Activated CD8-positive, alpha-beta memory T cell treated with anti-CD3 and anti-CD28 coated beads, Interleukin-2, amount 50 U/mL, for 24 hours (primary cell): Measurements from ENCODE around the gene WSCD2.
"Not testable (repeated sequence)": the region's sequence is repeated elsewhere in the genome, so short reads cannot be mapped to it uniquely, and the experiment has no call there.

Source experiments
- DNase-seq: peaks from one replicate; pipeline ENCODE4 v3.0.0-alpha.2; 2020; ENCODE audit errors: extremely low read depth

Gene WSCD2

DNA sequence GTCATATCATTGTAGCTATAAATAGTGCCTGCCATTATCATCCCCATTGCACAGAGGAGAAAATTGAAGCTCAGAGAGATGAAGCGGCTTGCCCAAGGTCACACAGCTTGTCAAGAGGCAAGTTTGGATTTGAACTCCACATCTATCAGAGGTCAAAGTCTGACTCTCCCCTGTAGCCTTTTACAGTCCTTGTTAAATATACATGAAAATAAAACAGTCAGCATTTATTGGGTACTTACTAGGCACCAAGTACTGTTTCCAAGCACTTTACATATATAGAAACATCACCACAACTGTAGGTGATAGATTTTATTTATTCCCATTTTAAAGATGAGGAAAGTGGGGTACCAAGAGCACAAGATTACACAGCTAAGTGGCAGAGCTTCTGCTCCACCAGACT lies 67.2 kb downstream of the WSCD2 start:
- no peak for DNase-seq

DNA sequence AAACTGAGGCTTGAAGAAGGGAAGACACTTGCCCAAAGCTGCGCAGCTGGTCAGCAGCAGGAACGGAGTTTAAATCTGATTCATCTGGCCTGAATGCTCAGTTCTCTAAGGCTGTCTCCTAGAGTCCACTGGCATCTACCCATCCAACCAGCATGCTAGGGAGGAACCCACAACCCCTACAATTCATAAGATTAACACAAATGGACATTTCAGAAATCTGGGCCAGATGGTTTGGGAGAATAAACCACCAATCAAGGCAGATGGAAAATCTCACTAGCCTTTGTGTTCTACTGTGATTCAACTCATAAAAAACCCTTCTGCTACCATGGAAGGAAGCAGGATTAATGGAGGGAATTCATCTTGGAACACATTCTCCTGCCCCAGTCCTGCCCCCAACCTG lies 67.8 kb downstream of the WSCD2 start:
- DNase-seq, result no peak

DNA sequence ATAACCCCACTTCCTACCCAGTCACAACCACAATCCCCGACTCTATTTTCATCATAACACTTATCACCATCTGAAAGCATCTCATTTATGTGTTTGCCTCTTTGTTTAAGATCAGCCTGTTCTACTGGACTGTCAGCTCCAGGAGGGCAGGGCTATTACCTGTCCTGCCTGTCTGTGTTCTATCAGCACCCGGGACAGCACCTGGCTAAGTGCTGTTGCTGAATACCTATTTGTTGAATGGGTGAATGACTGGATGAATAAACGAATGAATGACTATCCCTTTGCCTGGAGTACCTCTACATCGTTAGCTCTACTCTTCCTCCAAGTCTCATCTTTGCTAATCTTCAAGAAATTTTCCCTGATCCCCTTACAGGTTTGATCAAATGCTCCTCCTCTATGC lies 69.0 kb downstream of the WSCD2 start:
- no peak for DNase-seq

- DNase-seq, result no peak
These were observed 70.0 kb downstream of the WSCD2 start for GRCh38 chr12:108199106-108199505.

GRCh38 chr12:108201808-108202207 lies 72.7 kb downstream of the WSCD2 start:
- DNase-seq, result no peak

DNA sequence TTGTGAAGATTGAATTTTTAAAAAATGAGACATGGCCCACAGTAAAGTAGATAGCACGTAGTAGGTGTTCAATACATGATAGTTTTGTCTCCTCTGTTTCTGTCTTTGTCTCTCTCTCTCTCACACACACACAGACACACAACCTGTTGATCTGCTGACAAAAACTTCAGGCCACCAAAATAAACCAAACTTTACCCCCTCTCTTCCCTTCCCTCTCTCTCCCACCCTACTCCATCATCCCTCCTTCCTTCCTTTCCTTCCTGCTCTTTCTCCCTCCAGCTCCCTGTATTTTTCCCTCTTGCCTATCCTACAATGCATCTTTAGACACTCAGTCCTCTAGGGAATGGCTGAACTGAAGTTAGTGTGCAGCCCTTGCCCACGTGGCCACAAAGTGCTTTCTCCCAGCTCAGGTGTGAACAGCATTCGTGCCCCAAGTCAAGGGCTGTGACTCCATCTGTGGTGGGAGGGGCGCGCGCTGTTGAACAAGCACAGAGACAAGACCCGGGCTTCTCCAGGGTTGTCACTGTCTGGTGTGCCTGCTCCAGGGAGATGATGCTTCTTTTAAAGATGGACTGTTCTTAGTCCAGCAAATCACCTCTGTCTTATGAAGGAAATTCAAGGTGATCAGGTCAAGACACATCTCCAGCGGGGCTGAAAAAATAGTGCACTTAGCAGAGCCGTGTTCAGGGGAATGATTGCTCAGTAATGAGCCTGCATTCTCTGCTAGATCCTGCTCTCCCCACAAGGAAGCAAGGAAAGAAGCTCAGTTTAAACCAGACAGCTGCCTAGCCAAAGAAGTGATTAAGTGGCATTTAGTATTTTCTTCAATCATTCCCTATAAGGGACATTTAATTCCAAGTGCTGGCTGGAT lies 75.3 kb downstream of the WSCD2 start:
- no peak for DNase-seq

DNA sequence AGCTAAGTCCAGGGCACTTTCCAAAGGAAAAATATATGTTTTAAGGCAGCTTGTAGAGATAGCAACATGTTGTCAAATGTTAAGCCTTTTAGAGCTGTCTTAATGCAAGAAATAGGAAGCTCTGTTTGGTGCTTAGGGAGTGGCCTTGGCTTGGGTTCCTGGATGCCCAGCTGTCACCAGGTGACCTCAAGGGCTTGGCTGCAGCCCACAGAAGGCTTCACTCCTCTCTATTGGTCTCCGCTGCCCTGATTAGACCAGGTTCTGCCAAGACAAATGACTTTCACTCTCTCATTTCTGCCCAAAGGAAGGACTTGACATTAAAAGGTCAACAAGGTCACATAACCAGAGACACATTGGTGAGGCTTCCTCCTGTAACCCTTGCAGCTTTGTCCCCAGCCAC lies 76.8 kb downstream of the WSCD2 start:
- DNase-seq, result no peak

DNA sequence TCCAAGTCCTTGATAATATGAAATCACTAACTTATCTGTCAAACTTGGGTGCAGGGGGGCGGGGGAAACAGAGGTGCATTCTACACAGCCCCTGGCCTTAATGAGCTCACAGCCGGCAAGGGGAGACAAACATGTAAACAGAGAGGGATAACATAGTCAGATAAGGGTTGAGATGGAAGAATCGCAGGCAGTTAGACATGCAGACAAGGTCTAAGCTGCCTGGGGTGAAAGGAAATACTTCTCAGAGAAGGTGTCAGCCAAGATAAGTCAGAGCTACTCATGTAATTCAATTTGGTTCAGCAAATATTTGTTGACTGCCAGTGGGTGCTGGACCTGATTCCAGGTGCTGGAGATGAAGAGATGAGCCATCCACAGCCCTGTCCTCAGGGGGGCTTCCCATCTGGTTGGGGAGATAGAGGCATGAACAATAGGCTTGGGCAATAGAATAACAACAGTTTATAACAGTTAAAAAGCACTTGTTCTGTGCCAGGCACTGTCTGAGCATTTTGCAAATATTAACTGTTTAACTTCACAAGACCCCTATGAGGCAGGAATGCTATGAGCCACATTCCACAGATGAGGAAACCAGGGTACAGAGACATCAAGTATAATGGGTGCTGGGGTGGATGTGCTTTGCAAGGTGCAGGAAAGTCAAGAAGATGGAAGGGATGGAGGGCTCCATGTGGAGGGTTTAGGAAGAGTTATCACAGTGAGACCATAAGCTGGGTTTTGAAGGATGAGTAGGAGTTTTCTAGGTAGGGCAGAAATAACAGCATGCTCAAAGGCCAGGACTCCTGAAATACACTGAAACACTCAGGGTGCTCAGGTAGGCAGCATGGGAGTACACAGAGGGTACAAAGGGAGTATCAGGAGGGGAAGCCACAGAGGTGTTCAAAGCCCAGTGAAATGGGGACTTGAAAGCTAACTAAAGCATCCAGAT lies 79.0 kb downstream of the WSCD2 start:
- no peak for DNase-seq

- DNase-seq, result no peak
These were observed 80.9 kb downstream of the WSCD2 start for GRCh38 chr12:108210001-108210400.

DNA sequence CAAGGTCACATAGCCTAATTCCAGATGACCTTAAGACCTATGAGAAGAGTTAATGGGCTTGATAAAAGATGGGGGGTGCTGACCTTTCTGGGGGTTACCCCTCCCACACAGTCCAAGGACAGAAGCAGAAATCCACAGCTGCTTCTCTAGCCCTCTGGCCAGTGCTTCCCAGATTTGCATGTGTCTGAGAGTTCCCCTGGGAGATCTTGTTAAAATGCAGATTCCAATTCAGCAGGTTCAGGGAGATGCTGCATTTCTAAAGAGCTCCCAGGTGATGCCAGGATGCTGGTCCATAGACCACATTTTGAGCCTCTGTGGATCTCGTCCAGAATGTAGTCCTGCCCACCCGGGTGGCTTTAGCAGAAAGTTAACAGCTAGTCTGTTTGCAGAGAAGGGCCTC lies 82.1 kb downstream of the WSCD2 start:
- DNase-seq, result no peak

DNA sequence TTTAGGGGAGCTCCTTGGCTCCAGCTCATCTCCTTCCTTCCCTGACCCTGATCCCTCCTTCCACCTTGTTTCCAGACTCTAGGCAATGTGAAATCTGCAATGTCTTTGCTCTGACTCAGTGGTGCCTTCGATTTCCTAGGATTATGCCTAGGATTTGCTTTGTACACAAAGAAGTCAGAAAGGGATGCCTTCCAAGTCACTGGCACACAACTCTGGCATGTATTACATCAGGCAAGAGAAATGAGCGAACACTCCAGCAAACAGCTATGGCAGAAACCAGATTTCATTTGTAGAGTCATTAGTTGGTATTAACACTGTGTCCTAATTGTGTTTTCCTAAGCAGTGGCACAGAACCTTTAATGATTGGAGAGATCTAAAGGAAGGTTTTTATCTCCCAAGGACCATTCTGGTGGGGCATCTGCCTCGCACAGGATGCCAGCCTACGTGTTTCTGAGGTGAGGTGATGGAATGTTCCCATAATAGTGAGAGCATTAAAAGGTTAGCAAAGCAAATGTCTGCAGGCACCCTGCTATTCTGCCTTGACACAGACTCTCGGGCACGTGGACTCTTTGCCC lies 84.9 kb downstream of the WSCD2 start:
- DNase-seq, result no peak

DNA sequence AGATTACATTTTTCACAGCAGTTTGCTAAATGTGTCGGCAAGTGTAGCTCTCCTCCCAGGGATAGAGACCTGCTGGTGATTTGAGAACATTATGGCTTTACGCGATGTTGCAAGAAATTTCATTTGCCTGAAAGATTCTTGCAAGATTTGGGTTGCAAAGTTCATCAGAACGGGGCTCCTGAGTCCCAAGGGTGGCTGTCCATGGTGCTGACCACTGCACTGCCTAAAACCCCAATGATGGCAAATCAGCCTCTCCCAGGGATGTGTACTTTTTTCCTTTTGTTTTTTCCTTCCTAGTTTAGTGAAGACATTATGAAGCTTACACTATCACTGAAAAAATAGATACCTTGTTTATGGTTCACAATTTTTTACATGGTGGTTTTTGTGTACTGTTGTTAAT lies 85.4 kb downstream of the WSCD2 start:
- DNase-seq, result no peak

- no peak for DNase-seq
These were observed 86.4 kb downstream of the WSCD2 start for GRCh38 chr12:108215458-108215857.

- no peak for DNase-seq
These were observed 89.8 kb downstream of the WSCD2 start for GRCh38 chr12:108218921-108219320.

DNA sequence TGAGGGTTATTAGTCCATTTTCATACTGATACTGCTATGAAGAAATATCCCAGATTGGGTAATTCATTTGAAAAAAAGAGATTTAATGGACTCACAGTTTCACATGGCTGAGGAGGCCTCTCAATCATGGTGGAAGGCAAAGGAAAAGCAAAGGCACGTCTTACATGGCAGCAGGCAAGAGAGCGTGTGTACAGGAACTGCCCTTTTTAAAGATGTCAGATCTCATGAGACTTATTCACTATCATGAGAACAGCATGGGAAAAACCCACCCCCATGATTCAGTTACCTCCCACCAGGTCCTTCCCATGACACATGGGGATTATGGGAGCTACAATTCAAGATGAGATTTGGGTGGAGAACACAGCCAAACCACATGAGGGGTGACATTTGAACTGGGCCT lies 96.0 kb downstream of the WSCD2 start:
- DNase-seq, result not testable (repeated sequence)

DNA sequence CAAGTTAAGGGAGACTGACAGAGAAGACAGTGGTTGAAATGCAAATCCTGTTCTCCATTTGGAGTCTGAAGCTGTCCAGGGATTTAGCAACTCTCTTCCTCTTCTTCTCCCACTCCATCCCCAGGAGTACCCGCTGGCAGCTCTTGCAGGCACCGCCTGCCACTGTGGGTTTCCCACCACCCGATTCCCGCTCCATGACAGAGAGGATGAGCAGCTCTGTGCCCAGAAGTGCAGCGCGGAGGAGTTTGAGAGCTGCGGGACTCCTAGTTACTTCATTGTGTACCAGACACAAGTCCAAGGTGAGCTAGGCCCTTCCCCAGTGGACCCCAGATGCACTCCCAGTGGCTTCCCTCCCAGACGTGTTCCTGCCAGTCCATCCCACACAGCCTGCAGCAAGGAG lies 97.8 kb downstream of the WSCD2 start:
- DNase-seq, result no peak

GRCh38 chr12:108228746-108229145 lies 99.7 kb downstream of the WSCD2 start:
- no peak for DNase-seq

- DNase-seq, result no peak
These were observed 102.2 kb downstream of the WSCD2 start for GRCh38 chr12:108231109-108231905.

DNA sequence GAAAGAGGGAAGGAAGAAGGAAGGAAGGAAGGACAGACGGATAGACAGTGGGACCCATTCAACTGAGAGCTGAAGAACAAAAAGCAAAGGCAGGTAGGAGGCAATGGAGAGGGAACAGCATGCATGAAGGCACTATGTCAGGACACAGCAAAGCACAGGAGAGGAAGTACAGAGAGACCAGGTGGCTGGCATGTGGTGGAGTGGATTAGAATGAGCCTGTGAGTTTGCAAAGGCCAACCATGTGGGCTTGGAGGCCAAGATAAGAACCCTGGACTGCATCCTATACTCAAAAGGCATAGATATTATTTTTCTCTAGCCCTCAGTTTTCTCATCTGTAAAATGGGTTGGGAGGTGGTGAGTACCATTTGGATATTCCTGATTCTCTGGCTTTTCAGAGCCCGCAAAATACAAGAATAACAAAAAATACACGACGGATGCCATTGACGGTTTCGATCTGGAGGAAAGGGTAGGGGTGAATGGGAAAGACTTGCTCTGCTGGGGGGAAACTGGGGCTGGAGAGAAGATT lies 102.9 kb downstream of the WSCD2 start:
- no peak for DNase-seq

DNA sequence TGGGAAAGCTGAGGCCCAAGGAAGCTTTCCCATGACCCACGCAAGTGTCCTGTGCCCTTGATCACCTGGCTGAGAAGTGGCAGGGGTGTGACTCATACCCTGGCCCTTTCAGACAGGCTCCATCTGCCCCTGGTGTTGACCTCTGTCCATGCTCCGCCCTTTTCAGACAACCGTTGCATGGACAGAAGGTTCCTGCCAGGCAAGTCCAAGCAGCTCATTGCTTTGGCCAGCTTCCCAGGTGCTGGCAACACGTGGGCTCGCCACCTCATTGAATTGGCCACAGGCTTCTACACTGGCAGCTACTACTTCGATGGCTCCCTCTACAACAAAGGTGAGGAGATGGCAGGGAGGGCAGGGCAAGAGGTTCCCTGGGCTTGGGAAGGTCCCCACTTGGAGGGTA lies 103.5 kb downstream of the WSCD2 start:
- no peak for DNase-seq

DNA sequence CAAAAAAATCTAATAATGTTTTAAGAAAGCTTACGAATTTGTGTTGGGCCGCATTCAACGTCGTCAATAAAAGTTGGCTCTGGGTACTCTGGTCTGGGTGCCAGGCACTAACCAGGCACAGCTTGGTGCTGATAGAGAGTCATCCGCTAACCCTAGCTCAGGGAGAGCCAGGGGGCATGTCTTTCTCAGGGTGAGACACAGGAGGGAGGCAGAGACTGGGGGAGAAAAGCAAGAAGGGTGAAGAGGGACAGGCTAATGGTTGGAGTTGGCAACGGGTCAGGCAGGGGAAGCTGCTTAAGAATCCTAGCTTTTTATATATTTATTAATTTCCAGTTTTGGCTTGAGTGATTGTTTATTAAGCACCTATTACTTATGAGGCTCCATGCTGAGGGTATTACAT lies 105.1 kb downstream of the WSCD2 start:
- no peak for DNase-seq
